HG03342 (cell line): ENCODE measurements around the gene PEF1.

Experiments
- ATAC-seq: cut with Tn5 transposase; IDR thresholded peaks from one replicate; pipeline ENCODE4 v1.9.1; 2021; ENCODE audit warnings: mild to moderate bottlenecking, moderate library complexity; ENCODE audit not compliant: unreplicated experiment

The PEF1 gene

DNA sequence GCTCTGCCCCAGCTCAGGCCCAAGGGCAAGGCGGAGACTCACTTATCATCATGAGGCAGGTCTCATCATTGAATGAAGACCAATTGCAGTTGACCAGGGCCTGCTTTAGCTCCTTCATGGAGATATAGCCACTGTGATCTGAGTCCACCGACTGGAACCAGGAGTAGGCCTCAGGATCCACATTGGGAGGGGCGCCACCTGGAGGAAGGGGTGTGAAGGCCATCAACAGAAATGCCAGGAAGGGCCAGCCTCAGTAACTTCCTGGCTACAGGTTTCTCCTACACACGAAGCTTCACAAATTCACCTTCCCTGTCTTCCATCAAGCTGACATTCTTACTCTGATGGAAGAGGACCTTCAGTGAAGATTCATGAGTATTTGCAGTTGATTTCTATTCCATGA is 11.6 kb downstream of the PEF1 start:
- no peak for ATAC-seq

DNA sequence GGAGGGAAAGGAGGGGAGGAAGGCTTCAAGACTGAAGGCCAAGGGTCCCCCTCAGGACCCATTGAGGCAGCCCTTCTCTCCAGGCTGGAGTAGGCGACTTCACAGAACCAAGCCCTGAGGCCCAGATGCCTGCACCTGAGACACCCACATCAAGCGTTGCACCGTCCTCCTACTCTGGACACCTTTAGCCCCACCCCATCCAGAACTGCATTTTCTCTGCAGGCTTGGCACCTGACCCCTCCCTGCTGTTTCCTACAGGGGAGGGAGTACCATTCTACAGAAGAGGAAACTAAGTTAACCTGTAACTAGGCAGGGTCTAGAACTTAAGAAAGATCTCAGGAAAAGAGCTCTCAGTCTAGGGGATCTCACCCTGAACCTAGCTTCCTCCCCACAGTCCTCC is 12.0 kb downstream of the PEF1 start:
- no peak for ATAC-seq

DNA sequence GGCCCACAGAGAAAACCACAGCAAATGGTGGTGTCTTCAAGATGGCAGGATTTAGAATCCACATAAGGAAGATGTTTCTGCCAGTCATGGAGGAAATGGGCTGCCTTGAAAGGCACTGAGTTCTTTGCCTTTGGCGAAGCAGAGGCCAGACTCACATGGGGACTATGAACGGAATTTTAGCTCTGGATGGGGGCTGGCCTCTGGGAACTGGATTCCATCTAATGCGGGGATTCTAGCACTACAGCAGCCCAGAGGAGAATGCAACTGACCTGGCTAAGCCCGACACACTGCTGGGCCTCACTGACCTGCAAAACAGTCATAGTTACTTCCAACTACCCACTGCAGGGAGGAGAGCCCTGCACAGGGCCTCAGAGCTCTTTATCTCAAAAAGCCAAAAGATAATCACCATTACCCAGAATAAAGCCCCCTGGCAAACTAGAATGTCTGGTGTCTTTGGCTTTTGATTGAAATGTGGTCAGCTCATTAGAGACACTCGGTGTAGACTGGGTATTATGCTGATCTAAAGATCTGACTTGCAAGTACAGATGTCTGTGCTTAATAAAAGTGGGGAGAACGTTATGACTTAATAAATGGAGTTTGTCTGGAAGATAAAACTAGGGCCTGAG is 15.6 kb downstream of the PEF1 start:
- no peak for ATAC-seq

DNA sequence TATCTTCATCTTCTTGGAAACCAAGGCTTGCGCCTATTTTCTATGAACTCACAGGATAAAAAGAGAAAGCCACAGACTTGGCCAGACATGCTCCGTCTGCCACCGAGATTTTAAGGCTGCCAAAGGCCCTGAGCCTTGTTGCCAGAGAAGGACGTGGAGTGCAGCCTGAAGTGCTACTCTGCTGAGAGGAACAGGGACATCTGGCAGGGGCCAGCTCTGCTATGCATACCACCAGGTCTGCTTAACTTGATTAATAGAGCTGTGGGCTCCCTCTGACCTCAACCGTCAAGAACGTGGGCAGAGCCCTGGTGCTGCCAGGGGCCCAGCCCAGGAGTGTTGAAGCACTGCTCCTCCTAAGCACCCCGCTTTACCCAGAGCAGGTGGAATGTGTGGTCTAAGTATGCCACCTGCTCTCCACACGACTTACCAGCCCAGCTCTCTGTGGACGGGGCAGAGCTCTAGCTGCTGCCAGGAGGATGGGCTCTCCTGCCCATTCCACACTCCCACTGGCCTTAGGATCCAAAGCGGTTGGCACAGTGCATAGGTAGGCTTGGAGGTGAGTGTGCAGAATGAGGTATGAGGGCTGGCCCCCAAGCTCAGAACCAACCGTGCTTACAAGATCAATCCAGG is 16.6 kb downstream of the PEF1 start:
- ATAC-seq = no peak

DNA sequence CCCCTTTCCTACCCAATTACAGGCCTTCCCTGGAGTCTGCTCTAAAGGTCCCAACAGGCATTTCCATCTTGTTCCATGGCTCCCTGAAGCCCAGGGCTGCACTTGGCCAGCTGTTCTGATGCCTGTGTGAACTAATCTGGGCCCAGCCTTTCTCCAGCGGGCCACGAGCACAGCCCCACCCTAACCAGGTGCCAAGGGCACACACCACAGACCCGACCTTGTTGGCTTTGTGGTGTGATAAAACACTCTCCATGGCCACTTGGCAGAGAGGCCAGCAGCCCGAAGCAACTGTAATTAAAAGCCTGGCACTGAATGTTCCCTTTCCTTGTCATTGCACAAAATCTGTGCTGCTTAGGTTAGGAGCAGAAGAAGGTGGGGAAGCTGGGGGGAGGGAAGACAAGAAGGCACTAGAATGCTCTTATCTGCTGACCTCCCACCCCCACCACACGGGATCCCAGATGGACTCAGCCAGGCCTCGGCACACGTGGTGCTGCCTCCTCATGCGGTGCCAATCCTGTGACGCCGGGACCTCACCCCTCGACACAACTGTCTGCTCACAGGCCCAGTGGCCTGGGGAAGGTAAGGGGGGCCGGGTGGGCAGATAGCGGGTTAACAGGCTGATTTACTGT is 17.3 kb downstream of the PEF1 start:
- ATAC-seq = no peak

DNA sequence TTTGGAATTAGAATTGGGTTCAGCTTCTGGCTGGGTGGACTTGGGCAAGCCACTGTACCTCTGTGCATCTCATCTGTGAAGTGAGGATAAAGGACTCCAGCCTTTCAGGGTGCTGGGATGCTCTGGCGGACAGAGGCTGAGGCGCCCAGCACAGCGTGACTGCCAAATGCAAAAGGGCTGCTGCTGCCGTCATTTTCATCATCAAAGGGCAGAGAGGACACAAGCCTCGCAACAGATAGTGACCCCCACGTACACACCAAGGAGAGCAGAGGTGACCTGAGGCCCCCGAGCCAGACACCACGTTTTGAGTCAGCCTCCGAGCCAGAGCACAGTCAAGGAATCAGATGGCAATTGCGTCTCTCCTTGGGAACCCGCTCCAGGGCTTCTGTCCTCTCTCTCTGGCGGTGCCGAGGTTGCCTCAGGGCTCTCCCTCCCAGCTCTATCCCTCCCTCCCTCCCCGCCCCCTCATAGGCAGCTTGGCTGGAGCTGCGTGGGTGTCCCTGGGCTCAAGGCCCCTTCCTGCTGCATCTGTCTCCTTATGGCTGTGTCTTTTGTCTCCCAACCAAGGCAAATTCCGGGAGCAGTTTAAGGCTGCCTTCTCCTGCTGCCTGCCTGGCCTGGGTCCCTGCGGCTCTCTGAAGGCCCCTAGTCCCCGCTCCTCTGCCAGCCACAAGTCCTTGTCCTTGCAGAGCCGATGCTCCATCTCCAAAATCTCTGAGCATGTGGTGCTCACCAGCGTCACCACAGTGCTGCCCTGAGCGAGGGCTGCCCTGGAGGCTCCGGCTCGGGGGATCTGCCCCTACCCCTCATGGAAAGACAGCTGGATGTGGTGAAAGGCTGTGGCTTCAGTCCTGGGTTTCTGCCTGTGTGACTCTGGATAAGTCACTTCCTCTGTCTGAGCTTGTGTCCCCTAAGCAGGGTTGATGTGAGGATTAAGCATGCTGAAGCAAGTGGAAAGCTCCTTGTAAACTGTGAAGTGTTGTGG is 18.2 kb downstream of the PEF1 start:
- no peak for ATAC-seq

DNA sequence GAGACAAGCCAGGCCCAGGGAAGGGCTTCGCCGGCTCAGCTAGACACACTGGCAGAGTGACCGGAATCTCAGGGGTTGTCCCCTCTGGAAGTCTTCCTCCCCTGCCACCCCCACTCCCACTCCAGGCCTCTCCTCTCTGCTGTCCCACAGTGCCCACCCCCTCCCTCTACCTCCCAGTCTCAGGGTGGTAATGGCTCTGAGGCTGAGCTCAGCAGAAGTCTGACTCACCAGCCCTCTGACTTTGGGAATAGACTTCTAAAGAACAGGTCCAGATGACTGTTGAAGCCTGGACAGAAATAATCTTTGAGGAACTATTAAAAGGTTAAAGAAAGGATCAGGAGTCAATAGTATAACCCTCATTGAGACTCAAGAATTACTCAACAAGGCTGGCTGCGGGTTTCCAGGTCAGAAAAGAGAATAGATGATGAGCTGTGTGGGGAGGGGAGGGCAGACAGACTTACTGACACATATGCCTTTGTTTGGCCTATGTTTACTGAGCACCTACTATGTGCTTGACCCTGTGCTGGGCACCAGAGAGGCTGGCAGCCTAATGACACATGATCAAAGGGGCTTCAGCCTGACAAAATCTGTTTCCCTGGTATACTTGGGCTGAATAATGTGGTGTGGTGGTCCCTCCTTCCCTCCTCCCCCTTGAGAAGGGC is 19.0 kb downstream of the PEF1 start:
- no peak for ATAC-seq

DNA sequence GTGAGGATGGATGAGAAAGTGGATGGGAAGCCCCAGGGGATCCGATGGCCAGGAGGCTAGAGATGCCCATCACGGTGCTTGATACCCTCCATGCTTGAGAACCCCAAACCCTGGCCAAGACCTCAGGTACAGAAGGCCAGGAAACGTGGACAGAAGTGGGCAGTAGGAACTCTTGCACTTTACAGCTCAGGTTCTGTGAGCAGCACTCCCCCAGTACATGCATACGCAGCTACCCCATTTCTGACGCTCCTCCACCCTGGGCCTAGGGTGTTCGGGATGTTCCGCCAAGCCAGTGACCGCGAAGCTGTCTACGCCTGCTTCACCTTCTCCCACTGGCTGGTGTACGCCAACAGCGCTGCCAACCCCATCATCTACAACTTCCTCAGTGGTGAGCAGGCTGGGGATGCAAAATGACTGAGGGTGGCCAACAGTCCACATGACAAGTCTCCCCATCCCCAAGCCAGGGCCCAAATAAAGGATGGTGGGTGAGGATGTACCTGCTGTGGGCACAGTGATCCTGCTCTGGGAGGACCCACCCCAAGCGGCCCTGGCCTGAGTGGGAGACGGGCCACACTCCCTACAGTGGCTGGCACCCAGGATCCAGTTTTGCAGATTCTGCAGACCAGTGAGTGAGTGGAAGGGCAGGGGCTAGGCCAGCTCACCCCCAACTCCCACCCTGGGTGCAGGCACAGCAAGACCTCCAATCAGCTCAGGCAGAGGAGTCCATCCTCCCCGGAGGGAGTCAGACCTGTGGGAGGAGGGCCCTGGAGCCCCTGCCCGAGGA is 19.8 kb downstream of the PEF1 start:
- ATAC-seq = no peak

DNA sequence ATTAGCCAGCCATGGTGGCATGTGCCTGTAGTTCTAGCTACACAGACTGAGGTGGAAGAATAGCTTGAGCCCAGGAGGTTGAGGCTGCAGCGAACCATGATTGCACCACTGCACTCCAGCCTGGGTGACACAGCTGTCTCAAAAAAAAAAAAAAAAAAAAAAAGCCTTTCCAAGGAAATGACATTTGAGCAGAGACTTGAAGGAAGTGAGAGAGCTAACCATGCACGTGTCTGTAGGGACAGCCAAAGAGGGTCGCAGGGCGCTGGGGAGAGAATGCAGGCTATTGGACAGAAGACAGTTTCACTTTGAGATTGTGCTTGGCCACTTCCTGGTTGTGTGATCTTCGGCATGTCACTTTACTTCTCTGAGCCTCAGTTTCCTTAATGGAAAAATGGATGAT is 20.4 kb downstream of the PEF1 start:
- ATAC-seq = no peak

DNA sequence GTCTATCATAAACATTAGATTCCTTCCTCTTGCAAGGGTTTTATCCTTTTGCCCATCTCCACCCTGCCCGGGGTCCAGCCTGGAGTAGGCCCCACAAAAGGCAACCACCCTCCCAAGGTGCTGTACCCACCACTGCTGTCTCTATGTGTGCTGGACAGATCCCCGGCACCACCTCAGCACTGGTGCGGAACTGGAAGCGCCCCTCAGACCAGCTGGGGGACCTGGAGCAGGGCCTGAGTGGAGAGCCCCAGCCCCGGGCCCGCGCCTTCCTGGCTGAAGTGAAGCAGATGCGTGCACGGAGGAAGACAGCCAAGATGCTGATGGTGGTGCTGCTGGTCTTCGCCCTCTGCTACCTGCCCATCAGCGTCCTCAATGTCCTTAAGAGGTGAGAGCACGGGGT is 21.3 kb downstream of the PEF1 start:
- ATAC-seq = no peak

DNA sequence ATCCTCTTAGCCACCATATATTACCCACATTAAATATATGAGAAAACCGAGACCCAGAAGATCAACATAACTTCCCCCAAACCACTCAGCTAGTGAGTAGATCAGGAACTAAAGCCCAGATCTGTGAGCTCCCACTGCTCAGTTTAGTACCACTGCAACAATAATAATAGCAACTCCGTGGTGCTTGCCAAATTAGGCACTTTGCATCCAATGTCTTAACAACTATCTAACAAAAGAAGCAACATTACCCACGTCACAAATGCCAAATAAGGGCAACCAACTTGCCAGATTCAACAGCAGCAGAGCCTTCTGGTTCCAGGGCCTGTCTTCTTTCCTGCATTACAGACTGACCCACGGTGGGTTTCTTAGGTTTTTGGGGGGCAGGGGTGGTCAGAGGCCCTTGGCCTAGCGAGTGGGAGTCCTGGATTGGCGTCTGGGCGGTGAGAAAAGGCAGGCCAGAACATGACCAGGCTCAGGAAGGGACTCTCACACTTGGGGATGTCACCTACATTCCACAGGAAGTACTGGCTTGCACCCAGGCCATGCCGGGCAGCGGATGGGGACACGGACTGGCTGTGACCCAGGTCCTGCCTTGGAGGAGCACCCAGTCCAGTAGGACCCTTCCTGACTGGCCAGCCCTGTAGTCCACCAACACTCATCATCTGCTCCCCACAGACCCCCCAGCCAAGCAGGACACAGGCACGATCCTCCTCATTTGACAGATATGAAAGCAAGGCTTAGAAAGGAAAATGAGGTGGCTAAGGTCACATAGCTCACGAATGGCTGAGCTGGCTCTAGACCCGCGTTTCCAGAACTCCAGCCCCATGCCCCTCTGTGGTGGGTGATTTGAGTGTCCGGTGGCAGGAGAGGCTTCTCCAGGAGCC is 22.6 kb downstream of the PEF1 start:
- ATAC-seq = no peak

DNA sequence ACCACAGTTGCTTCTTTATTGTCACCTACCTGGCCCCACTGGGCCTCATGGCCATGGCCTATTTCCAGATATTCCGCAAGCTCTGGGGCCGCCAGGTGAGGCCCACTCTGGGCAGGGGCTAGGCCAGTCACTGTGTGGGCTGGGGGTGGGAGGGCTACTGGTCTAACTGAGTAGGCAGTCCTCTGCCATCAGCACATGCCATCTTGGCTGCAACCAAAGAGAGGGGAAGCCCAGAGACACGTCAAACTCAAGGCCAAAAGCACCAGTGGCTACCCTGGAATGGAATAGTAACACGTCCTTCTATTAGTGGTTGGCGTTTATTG is 23.2 kb downstream of the PEF1 start:
- ATAC-seq = no peak

DNA sequence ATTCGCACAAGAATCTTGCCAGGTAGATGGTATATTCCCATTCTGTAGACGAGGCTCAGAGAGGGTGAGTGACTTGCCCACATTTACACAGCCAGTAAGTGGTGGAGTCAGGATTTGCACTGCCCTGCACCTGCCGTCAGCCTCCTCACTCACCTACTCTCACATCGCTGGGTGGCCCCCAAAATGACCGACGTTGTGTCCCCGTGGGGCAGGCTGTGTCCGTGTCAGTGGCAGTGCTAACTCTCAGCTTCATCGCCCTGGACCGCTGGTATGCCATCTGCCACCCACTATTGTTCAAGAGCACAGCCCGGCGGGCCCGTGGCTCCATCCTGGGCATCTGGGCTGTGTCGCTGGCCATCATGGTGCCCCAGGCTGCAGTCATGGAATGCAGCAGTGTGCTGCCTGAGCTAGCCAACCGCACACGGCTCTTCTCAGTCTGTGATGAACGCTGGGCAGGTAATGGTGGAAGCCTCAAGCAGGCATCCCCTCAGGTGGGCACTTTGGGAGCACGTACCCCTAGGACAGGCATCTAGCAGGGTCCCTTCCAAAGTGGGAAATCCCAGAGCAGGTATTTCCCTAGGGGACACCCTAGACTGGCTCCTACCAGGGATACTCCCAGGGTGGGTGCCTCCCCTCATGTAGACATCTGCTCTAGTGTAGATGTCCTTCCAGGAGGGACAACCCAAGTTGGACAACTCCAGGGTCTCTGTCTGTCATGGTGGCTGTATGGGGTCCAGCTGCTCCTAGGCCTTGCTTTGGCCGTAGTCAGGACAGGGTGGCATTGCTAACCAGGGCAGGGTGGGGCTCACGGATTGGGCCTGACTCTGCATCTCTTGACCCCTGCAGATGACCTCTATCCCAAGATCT is 23.8 kb downstream of the PEF1 start:
- ATAC-seq = no peak

DNA sequence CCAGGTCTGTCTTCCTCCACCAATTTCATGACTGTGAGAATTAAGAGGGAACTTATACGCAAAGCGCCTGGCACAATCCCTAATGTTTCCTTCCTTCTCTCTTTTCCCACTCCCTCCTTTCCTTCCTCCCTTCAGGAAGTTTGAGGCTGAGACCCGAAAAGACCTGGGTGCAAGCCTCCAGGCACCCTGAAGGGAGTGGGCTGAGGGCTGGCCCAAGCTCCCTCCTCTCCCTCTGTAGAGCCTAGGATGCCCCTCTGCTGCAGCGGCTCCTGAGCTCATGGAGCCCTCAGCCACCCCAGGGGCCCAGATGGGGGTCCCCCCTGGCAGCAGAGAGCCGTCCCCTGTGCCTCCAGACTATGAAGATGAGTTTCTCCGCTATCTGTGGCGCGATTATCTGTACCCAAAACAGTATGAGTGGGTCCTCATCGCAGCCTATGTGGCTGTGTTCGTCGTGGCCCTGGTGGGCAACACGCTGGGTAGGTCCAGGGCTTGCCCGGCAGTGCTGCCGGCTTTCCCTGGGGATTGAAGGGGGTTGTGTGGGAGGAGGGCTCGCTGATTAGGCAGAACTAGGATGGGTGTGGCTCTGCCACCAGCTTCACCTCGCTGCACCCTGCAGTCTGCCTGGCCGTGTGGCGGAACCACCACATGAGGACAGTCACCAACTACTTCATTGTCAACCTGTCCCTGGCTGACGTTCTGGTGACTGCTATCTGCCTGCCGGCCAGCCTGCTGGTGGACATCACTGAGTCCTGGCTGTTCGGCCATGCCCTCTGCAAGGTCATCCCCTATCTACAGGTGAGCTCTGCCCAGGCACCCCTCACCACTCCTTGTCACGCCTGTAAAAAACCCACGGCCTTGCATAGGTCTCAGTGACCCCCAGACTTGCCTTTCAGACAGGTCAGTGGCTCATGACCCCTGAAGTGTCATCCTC is 25.5 kb downstream of the PEF1 start:
- ATAC-seq = no peak

DNA sequence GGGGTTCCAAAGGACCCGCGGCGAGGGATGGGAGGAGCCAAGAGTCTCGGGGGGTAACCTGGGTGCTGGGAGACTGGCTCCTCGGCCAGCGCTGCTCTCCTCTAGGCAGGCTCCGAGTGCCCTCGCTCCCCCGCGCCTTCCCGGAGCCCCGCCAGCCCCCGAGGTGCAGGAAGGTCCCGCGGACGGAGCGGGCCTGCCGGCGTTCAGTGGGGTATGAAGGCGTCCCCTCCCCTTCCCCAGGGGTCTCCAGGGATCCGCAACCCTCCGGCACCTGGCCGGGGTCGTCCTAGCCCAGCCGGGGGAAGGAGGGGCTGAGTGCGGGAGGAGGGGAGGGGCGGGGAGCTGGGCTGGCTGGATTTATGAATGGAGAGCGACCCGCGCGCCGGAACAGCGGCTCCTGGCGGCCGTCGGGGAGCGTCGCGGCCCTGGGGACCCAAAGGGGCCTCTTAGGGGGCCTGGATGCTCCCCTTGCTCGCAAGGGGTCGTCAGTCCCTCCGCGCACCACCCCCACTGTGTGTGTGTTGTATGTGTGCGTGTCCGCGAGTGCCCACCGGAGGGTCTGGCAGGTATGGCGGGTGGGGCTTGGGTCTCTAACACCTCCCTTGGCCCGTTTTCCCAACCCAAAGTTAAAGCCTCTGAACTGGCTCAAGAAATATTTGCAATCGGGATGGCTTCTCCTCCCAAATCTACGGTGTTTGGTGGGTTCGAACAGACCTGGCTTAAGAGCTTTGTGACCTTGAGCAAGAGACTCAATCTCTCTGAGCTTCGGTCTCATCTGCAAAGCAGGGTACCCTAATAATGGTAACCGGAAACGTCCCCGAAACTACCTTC is 26.5 kb downstream of the PEF1 start:
- ATAC-seq = no peak

DNA sequence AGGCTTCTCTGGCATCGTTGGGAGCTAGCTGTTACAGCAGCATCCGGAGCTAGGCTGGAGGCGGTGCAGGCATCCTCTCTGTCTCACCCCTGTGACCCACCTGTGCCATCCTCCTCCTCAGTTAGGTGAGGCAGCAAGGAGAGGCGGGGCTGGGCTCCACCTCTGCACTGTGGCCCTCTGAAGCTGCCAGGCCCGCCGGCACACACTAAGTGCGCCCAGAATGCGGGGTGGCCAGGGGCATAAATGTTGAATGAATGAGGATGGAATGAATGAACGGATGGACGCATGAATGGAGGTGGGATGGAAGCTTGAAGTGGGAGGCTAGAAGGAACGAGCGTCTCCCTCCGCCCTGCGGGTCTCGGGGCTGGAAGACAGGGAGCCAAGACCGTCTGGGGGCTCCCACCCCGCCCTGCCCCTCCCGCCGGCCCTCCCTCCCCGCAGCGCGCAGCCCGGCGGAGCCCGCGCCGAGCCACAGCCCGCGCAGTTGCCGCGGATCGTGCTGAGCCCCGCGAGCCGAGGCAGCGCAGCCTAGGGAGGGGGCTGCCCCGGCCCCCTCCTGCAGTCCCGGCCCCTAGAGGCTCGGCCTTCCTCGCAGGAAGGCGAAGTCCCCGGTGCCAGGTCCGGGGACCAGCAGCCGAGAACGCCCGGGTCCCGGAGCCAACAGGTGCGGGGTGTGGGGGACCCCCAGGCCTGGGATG is 27.3 kb downstream of the PEF1 start, which contains the start of gene HCRTR1:
Gene HCRTR1, plus strand, starts transcription at position 472 of the 698 bp plus-strand sequence. CDS start 1,504 bp downstream, outside the sequence.
- no peak for ATAC-seq
